B cell (primary cell): ENCODE results near the gene PTPRO.

Experiments
- EZH2 ChIP-seq: IDR thresholded peaks from 2 replicates; pipeline ENCODE4 v1.6.1; 2012; ENCODE audit warnings: borderline replicate concordance, low read depth, mild to moderate bottlenecking, moderate library complexity, low read length; ENCODE audit not compliant: insufficient read depth, poor library complexity, severe bottlenecking
- TF ChIP-seq, protein P1 (sequence below): fragments of 200-600 bp; IDR thresholded peaks from one replicate; pipeline ENCODE4 v1.8.0; 2022; ENCODE audit warnings: antibody characterized with exemption, mild to moderate bottlenecking

DNA sequence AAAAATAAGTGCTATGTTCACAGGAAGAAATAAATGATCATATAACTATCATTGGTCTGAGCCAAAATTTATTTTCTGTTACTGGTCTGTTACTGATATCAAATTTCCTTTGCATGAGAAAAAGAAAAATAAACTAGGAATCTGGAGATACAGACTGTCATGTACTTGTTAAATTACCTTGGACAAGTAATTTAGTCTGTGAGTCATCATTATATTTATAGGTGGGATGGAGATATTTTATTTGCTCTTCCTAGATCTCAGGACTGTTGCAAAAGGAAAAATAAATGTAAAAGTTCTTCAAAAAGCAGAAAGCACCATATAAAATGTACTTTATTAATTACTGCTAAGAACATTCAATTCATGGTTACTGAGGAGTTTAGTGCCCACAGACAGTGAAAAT, 174.4 kb downstream of the PTPRO start:
- TF ChIP-seq, protein P1, sequence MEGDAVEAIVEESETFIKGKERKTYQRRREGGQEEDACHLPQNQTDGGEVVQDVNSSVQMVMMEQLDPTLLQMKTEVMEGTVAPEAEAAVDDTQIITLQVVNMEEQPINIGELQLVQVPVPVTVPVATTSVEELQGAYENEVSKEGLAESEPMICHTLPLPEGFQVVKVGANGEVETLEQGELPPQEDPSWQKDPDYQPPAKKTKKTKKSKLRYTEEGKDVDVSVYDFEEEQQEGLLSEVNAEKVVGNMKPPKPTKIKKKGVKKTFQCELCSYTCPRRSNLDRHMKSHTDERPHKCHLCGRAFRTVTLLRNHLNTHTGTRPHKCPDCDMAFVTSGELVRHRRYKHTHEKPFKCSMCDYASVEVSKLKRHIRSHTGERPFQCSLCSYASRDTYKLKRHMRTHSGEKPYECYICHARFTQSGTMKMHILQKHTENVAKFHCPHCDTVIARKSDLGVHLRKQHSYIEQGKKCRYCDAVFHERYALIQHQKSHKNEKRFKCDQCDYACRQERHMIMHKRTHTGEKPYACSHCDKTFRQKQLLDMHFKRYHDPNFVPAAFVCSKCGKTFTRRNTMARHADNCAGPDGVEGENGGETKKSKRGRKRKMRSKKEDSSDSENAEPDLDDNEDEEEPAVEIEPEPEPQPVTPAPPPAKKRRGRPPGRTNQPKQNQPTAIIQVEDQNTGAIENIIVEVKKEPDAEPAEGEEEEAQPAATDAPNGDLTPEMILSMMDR = no peak
- TF ChIP-seq EZH2 = no peak
